Activated CD4-positive, alpha-beta T cell treated with anti-CD3 and anti-CD28 coated beads, Interleukin-2, amount 10 ng/mL, durations not matched to agents 24 days and 14 days (primary cell): ENCODE measurements around the gene GLP1R. TPM values are rescaled to one million over a fixed set of nuclear protein-coding genes. Genes with fewer than 3 reads are reported as not detected.

Experiments used
- DNase-seq: peaks from one replicate; pipeline ENCODE4 v3.0.0; 2022
- H3K27ac Mint-ChIP-seq: one replicate; pipeline ENCODE4 v1.8.0; 2022; ENCODE audit warnings: mild to moderate bottlenecking, mixed read lengths
- H3K27me3 Mint-ChIP-seq: one replicate; pipeline ENCODE4 v1.8.0; 2022; ENCODE audit warnings: mixed read lengths
- H3K36me3 Mint-ChIP-seq: one replicate; pipeline ENCODE4 v1.8.0; 2022; ENCODE audit warnings: low read depth, mild to moderate bottlenecking, mixed read lengths
- H3K4me1 Mint-ChIP-seq: one replicate; pipeline ENCODE4 v1.8.0; 2021; ENCODE audit warnings: mixed read lengths
- H3K4me3 Mint-ChIP-seq: one replicate; pipeline ENCODE4 v1.8.0; 2022; ENCODE audit warnings: mild to moderate bottlenecking, moderate library complexity, mixed read lengths
- H3K9me3 Mint-ChIP-seq: one replicate; pipeline ENCODE4 v1.8.0; 2021; ENCODE audit warnings: mixed read lengths
- intact Hi-C: fragments of 100-400 bp; cut with micrococcal nuclease; formaldehyde crosslinking; loops from one replicate; pipeline ENCODE4 v1.15.1; 2023
- total RNA-seq: library from RNA; stranded (reverse); gene quantifications from 2 replicates; pipeline ENCODE4 v1.2.3, GENCODE V29; 2022

GLP1R gene
- total RNA-seq, 1 donor from 2014 or later = 0.09 TPM

DNA sequence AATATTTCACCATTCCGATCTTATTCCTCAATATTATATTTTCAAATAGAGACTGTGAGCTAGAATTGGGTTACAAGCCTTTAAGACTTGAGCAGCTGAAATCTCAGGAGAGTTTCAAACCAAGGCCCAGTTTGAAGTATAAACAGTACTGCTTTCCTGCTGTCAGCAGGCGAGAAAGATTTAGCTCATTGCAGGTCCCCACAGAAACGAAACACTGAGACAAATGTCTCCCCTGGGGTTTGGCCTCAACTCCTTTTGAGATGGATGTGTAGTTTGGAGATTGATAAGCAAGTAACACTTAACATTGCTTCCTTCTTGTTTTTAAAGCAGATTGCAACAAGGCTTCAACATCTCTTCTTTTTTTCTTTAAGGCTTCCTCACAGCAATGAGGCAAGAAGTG lies 22.4 kb upstream of the GLP1R start:
- Mint-ChIP-seq H3K4me3 (no peak overlapping the region), H3K27ac (no peak overlapping the region), H3K9me3 (no peaks in the 10 kb centered on the region), H3K27me3 (peaks cover 32% of the 10 kb centered on the region), H3K4me1 (no peaks in the 10 kb centered on the region), H3K36me3 (no peaks in the 10 kb centered on the region)
- intact Hi-C loops = no loop called here
- DNase-seq = no peak

DNA sequence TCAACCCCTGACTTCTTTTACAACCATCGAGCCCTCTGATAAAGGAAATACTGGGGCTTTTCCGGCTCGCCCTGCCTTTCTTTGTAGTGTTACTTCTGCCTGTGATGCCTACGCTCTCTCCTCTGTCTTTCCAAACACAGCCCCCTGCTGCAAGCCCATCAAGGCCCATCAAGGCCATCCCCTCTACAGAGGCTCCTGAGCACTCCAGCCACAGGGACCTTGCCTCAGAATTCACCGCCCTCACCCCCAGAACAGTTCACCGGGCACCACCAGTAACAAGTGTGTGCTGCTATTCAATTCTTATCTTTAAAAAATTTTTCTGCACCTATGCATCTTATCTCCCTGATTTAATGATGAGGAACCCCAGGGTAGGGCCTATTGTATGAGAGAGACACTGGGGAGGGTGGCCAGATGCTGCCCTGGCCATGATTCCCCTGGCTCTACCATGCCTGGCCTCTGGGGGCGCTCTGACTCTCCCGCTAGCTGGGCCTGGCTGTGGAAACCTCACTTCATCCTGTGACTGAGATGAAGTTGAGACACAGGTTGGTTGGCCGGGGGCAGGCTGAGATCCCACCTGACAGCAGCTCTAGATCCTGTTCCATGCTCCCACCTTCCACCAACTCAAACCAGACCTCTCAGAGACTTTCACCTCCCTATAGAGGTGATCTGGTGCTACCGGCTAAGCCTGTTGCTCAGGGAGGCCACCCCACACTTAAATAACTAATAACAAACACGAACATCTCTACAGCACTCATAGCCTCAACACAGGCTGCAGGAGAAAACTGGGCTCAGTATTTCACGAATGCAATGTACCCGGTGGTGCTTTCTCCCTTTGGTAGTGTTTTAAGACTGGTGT lies 19.2 kb upstream of the GLP1R start:
- H3K27me3 Mint-ChIP-seq = peaks cover 56% of the 10 kb centered on the region
- intact Hi-C loops = no loop called here

DNA sequence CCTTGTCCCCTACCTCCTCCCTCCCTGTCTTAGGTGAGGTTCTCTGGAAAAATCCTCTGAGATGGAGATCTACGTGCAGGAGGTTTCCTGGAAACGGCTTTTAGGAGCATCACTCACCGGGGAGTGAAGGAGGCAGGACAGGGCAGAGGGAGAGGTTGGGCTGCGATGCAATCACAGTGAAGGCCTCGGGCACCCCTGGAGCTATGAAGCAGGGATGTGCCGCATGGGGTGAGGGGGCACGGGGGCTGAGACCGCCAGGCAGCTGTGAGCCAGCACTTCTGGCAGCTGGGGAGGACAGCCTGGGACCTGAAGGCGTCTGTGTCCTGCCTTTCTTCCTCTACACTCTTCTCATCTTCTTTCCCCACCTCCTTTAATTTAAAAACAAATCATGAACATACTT lies 12.9 kb upstream of the GLP1R start:
- no peaks in the 10 kb centered on the region for H3K9me3 Mint-ChIP-seq
- peaks cover 55% of the 10 kb centered on the region for H3K27me3 Mint-ChIP-seq
- no peak for DNase-seq
- intact Hi-C loops = no loop called here
- no peaks in the 10 kb centered on the region for H3K36me3 Mint-ChIP-seq
- peaks cover 3% of the 10 kb centered on the region for H3K4me1 Mint-ChIP-seq
- no peak overlapping the region for H3K4me3 Mint-ChIP-seq
- H3K27ac Mint-ChIP-seq = no peak overlapping the region

More for the DNA sequence above, 19.2 kb upstream of the GLP1R start:
- DNase-seq = peak; percentile 84
- Mint-ChIP-seq H3K4me1 (no peaks in the 10 kb centered on the region), H3K27ac (no peak overlapping the region), H3K9me3 (no peaks in the 10 kb centered on the region), H3K4me3 (no peak overlapping the region), H3K36me3 (no peaks in the 10 kb centered on the region)

DNA sequence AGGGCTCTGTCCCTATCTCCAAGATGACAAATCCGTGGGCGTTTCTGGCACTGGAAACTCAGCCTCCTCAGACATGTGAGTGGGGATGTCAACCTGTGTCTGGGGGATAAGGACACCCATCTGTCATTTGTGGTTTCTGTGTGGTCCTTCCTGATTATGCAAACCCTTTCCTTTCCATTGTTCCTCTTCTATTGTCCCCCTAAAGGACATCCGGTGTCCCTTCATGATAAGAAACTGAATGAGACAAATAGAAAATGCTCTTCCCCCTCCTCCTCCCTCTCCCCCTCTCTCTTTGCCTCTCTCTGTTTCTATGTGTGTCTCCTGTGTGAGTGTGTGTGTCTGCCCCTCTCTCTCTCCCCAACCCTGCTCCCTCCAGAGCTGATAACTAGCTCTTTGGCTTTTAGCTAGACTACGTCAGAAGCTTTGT lies 11.5 kb upstream of the GLP1R start:
- Mint-ChIP-seq H3K9me3 (no peaks in the 10 kb centered on the region), H3K27me3 (peaks cover 50% of the 10 kb centered on the region), H3K36me3 (no peaks in the 10 kb centered on the region), H3K27ac (no peak overlapping the region), H3K4me3 (no peak overlapping the region), H3K4me1 (peaks cover 3% of the 10 kb centered on the region)
- intact Hi-C loops = no loop called here
- no peak for DNase-seq

DNA sequence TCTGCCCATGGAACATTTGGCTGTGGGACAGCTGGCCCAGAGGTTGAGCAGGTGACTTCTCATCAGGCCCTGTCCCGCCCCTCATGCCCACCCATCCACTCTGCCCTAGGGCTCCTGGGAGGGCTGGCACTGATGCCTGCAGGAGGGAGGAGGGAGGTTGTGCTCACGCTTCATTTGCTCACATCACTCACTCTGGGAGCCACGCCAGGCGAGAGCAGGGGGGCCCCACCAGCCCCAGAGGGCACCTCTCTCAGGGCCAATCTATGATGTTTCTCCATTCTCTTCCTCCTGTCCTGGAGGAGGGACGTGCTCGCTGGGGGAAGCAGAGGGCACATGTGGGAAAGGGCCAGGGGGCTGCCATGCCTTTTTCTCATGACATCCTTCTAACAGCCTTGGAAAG lies 10.9 kb upstream of the GLP1R start:
- no peak overlapping the region for H3K4me3 Mint-ChIP-seq

DNA sequence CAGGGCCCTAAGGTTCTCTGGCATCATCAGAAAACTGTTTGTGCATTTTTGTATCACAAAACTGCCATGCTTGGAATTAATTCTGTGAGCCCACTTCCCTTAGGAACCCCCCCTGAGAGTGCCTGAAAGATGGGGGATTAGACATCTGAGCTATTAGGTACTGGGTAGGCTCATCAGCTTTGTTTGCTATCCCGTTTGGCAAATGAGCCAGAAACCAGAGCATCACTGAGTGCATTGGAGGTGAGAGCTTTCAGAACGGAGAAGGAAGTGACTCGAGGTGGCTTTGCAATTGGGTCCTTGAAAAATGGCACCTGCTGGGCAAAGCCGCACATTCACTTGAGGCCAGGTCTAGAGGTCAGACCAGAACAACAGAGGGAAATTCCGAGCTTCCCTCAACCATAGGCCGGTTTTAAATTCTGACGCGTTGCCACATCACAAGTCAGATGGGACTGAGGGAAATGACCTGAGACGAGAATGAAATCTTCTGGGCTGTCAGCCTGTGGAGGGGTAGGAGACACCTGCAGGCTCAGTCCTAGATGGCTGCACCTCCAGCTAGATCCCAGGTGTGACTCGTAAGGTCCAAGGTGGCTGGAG lies 8.4 kb upstream of the GLP1R start:
- Mint-ChIP-seq H3K36me3 (no peaks in the 10 kb centered on the region), H3K27me3 (peaks cover 34% of the 10 kb centered on the region), H3K27ac (no peak overlapping the region), H3K4me1 (peaks cover 3% of the 10 kb centered on the region), H3K9me3 (no peaks in the 10 kb centered on the region), H3K4me3 (no peak overlapping the region)
- intact Hi-C loops = no loop called here
- DNase-seq = no peak

More for the DNA sequence above, 10.9 kb upstream of the GLP1R start:
- no peak overlapping the region for H3K27ac Mint-ChIP-seq
- no peaks in the 10 kb centered on the region for H3K9me3 Mint-ChIP-seq
- DNase-seq = no peak
- intact Hi-C loops = no loop called here
- H3K27me3 Mint-ChIP-seq = peaks cover 47% of the 10 kb centered on the region
- H3K4me1 Mint-ChIP-seq = peaks cover 3% of the 10 kb centered on the region
- H3K36me3 Mint-ChIP-seq = no peaks in the 10 kb centered on the region

DNA sequence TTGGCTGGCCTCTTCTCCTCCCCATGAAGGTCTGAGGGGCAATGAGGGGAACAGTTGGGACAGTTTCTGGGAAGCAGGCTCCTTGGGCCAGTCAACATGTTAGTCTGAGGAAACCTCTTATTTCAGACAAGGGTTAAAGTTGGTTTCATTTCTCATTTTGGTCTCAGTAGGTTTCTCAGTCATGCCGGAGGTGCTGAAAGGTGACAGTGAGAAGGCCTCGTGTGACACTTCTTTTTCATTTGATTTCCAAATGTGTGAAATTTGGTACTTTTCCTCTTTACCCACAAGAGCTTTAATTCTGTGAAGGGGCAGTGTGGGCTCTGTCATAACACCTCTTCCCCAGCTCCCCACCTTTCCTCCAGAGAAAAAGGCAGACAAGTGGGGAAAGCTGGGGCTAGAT lies 7.5 kb upstream of the GLP1R start:
- intact Hi-C loops = no loop called here
- Mint-ChIP-seq H3K9me3 (no peaks in the 10 kb centered on the region), H3K27me3 (peaks cover 29% of the 10 kb centered on the region), H3K36me3 (no peaks in the 10 kb centered on the region), H3K4me3 (no peak overlapping the region), H3K27ac (no peak overlapping the region), H3K4me1 (peaks cover 3% of the 10 kb centered on the region)
- DNase-seq = no peak

DNA sequence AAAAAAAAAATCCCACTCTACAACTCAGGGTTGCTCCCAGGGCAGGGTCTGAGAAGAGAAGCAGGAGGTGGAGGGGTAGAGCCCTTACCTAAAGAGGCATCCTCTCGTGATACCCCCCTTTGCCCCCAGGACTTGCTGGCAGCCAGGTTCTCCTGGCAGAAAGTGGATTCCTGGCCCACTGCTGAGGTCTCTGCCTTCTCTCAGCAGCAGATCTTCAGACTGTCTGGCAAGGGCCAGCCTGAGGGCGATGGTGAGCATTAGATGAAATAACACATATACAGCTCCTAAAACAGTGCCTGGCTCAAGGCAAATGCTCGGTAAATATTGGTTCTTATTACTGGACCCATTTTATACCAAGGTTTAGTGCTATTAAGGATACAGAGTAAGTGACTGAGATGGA lies 4.8 kb upstream of the GLP1R start:
- Mint-ChIP-seq H3K27ac (no peak overlapping the region), H3K27me3 (peaks cover 25% of the 10 kb centered on the region), H3K36me3 (no peaks in the 10 kb centered on the region), H3K9me3 (no peaks in the 10 kb centered on the region), H3K4me1 (no peaks in the 10 kb centered on the region), H3K4me3 (no peak overlapping the region)
- DNase-seq = no peak
- intact Hi-C loops = no loop called here

DNA sequence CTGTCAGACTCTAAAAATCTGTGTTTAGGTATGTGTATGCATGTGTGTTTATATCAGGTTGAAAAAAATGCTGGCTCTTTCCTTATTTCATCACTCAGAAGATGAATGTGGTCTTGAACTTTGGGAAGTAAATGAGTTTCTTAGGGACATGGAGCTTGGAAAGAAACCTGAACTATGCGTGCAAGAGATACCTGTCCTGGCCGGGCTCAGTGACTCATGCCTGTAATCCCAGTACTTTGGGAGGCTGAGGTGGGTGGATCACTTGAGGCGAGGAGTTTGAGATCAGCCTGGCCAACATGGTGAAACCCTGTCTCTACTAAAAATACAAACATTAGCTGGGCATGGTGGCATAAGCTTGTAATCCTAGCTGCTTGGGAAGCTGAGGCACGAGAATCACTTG lies 4.4 kb upstream of the GLP1R start:
- intact Hi-C loops = no loop called here
- peaks cover 27% of the 10 kb centered on the region for H3K27me3 Mint-ChIP-seq
- no peaks in the 10 kb centered on the region for H3K9me3 Mint-ChIP-seq
- no peaks in the 10 kb centered on the region for H3K36me3 Mint-ChIP-seq
- H3K4me3 Mint-ChIP-seq = no peak overlapping the region
- peaks cover 1% of the 10 kb centered on the region for H3K4me1 Mint-ChIP-seq
- no peak for DNase-seq
- H3K27ac Mint-ChIP-seq = no peak overlapping the region

DNA sequence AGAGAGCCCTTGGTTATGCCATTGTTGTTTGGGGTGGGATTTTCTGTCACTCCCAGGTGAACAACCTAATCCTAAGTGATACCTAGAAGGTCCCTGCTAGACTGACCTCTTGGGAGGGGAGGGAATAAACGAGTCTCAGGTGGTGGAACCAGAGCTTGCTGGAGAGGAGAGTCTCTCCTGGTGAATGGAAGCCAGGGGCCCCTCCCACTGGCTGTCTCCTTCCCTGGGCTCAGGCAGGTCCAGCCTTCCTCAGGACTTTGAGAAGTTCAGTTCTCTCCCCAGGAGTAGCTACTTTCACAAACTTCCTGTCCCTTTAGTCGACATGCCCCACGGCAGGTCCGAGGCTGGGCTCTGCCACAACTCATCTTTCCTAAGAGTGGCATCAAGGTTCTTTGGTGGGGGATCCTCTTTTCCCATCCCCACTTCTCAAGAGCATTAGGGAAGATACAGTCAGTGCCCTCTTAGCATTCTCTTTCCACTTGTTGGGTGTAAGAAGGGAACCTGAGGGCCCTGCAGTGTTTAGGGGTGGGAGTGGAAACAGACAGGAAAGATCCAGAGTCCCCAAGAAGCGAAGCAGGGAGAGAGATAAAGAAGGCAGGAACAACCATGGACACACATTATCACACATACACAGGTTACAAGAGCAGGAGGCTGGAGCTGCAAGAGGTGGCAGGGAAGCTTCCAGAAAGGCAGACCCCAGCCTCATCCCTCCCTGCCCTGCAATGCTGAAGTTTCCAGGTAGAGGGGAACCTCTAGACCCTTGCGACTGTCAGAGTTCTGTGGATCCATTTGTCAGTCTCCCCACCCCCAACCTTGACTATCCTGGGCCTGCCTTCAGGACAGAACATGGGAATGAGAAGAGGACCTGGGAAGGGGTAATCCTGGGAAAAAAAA lies 900 bp upstream of the GLP1R start:
- Mint-ChIP-seq H3K9me3 (no peaks in the 10 kb centered on the region), H3K36me3 (no peaks in the 10 kb centered on the region), H3K27me3 (peaks cover 39% of the 10 kb centered on the region), H3K27ac (no peak overlapping the region), H3K4me3 (no peak overlapping the region), H3K4me1 (peaks cover 17% of the 10 kb centered on the region)
- intact Hi-C loops = no loop called here
- DNase-seq = no peak

DNA sequence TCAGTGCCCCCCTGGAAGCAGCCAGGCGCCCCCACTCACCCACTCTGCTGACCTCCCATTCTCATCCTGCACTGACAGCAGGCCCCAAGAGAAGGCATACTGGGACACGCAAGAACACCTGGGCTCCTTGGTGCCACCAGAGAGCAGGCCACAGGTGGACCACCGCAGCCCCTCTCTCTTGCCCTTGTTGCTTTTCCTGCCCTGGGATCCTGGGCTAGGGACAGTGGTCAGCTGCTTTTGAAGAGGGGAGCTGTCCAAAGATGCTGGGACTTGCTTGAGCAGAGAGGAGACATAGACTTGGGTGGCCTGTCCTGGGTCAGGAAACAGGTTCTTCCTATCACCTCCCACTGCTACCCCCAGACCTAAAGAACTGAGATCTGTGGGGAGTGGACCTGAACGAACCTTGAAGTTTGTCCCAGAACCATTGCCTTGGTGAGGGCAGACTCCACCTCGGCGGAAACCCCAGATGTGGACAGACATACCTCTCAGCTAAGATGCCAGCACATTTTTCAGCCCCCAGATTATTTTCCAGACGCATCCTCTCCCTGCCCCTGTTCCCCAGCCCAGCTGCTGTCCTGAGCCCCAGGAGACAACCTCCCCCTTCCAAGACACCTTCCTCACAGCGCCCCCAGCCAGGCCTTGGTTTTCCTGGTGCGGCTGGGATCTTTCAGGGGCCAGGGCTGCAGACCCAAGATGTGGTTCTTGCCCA lies 1.1 kb downstream of the GLP1R start:
- intact Hi-C loops = no loop called here
- Mint-ChIP-seq H3K4me1 (peaks cover 17% of the 10 kb centered on the region), H3K4me3 (no peak overlapping the region), H3K9me3 (no peaks in the 10 kb centered on the region), H3K27ac (no peak overlapping the region), H3K27me3 (peaks cover 42% of the 10 kb centered on the region), H3K36me3 (no peaks in the 10 kb centered on the region)
- no peak for DNase-seq

DNA sequence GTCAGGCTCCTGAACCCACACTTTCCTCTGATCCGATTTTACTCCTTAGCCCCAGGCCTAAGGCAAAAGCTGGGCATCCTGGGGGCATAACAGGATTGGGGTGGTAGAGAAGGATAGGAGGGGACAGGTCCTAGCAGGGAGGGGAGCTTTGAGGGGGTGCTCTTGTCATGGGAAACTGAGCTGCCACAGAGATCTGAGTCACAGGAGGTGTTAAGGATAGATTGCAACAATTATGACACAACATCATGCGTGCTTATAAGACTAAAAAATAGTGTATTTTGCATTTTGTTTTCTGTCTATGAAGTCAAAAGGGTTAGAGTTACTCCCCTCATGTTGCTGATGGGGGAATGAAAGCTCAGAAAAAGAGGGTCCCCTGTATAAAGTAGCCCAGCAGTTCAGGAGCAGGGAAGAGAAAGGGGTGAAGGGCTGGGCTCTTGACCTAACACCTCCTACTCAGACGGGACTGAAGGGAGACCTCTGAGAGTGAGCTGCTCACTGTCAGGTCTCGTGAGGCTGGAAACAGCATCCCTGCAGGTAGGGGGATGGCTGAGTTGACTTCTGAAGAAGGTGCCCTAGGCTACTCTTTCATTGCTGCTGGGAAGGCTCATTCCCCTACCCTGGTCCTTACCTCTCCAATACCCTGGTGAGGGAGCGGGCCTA lies 2.0 kb downstream of the GLP1R start:
- Mint-ChIP-seq H3K4me3 (no peak overlapping the region), H3K36me3 (no peaks in the 10 kb centered on the region), H3K27ac (no peak overlapping the region), H3K9me3 (no peaks in the 10 kb centered on the region), H3K27me3 (peaks cover 40% of the 10 kb centered on the region), H3K4me1 (peaks cover 17% of the 10 kb centered on the region)
- no peak for DNase-seq
- intact Hi-C loops = no loop called here
